GM23338 (cell line): ENCODE data around the gene MYDGF. TPM values are rescaled to one million over a fixed set of nuclear protein-coding genes. Genes with fewer than 3 reads are reported as not detected.

ENCODE experiments used
- ATAC-seq: fragments of 200-7000 bp; cut with Tn5 transposase; 3 replicates; pipeline ENCODE4 v1.9.1; 2020
- DNase-seq: peaks from one replicate; pipeline ENCODE4 v3.0.0-alpha.2; 2015; ENCODE audit warnings: low spot score
- H2AFZ ChIP-seq: fragments of 200-600 bp; sonication (generic); 2 replicates; pipeline ENCODE4 v1.8.0; 2016; ENCODE audit warnings: antibody characterized with exemption, mild to moderate bottlenecking, moderate library complexity
- H3F3A ChIP-seq: fragments of 200-600 bp; sonication (generic); replicated peaks from 2 replicates; pipeline ENCODE4 v1.8.0; 2017; ENCODE audit warnings: antibody characterized with exemption, mixed run types, low read depth
- H3K27ac ChIP-seq: fragments of 200-600 bp; sonication (generic); 2 replicates; pipeline ENCODE4 v1.6.1; 2016; ENCODE audit warnings: low read depth
- H3K27me3 ChIP-seq: fragments of 200-600 bp; sonication (generic); 2 replicates; pipeline ENCODE4 v1.8.0; 2016; ENCODE audit warnings: mild to moderate bottlenecking, mixed run types, moderate library complexity; ENCODE audit not compliant: insufficient read depth
- H3K36me3 ChIP-seq: fragments of 200-600 bp; sonication (generic); 2 replicates; pipeline ENCODE4 v1.8.0; 2016; ENCODE audit warnings: mild to moderate bottlenecking; ENCODE audit not compliant: insufficient read depth
- H3K4me1 ChIP-seq: fragments of 200-600 bp; sonication (generic); 2 replicates; pipeline ENCODE4 v1.8.0; 2016; ENCODE audit warnings: mild to moderate bottlenecking, moderate library complexity; ENCODE audit not compliant: insufficient read depth
- H3K4me2 ChIP-seq: fragments of 200-600 bp; sonication (generic); 2 replicates; pipeline ENCODE4 v1.7.1; 2017; ENCODE audit warnings: mixed run types
- H3K4me3 ChIP-seq: fragments of 200-600 bp; sonication (generic); 2 replicates; pipeline ENCODE4 v1.6.1; 2016; ENCODE audit warnings: mixed run types
- H3K79me2 ChIP-seq: fragments of 200-600 bp; sonication (generic); replicated peaks from 2 replicates; pipeline ENCODE4 v1.8.0; 2017; ENCODE audit warnings: mild to moderate bottlenecking; ENCODE audit not compliant: insufficient read depth
- H3K9me2 ChIP-seq: fragments of 200-600 bp; sonication (generic); 2 replicates; pipeline ENCODE4 v1.8.0; 2017; ENCODE audit not compliant: insufficient read depth
- H4K20me1 ChIP-seq: fragments of 200-600 bp; sonication (generic); replicated peaks from 2 replicates; pipeline ENCODE4 v1.8.0; 2017; ENCODE audit warnings: mild to moderate bottlenecking; ENCODE audit not compliant: insufficient read depth
- H3K27ac Mint-ChIP-seq: 2 replicates; pipeline ENCODE4 v1.8.0; 2020; ENCODE audit warnings: inconsistent platforms, mild to moderate bottlenecking, moderate library complexity, mixed read lengths
- H3K27me3 Mint-ChIP-seq: 3 replicates; pipeline ENCODE4 v1.8.0; 2022; ENCODE audit warnings: low read depth, mild to moderate bottlenecking, moderate library complexity, mixed read lengths, inconsistent platforms; ENCODE audit not compliant: insufficient read depth, poor library complexity
- H3K36me3 Mint-ChIP-seq: 3 replicates; pipeline ENCODE4 v1.8.0; 2021; ENCODE audit warnings: low read depth, mild to moderate bottlenecking, inconsistent platforms, moderate library complexity, mixed read lengths
- H3K4me1 Mint-ChIP-seq: 3 replicates; pipeline ENCODE4 v1.8.0; 2020; ENCODE audit warnings: mild to moderate bottlenecking, inconsistent platforms, mixed read lengths
- H3K4me3 Mint-ChIP-seq: 3 replicates; pipeline ENCODE4 v1.8.0; 2021; ENCODE audit warnings: moderate library complexity, mild to moderate bottlenecking, inconsistent platforms, mixed read lengths
- H3K9me3 Mint-ChIP-seq: 3 replicates; pipeline ENCODE4 v1.8.0; 2020; ENCODE audit warnings: moderate library complexity, mild to moderate bottlenecking, inconsistent platforms, mixed read lengths
- CREB1 ChIP-seq: fragments of 250-450 bp; sonication (Bioruptor Pico); IDR thresholded peaks from 2 replicates; pipeline ENCODE4 v1.5.0; 2020; ENCODE audit warnings: low read depth, mild to moderate bottlenecking, moderate library complexity
- CTCF ChIP-seq, 2 experiments: fragments of 200-600 bp in 1 of 2; sonication (generic) in 1 of 2; conservative IDR thresholded peaks; 2 replicates each; pipeline versions ENCODE4 v1.5.1 to v1.6.1; 2016 to 2017; ENCODE audit warnings: antibody characterized with exemption in 2 of 2, low read depth in 2 of 2, mild to moderate bottlenecking in 2 of 2, moderate library complexity in 1 of 2
- EZH2 ChIP-seq: fragments of 200-600 bp; sonication (generic); IDR thresholded peaks from one replicate; pipeline ENCODE4 v1.8.0; 2017; ENCODE audit warnings: antibody characterized with exemption, mild to moderate bottlenecking, low read depth; ENCODE audit not compliant: unreplicated experiment
- EZH2phosphoT487 ChIP-seq: fragments of 200-600 bp; sonication (generic); IDR thresholded peaks from one replicate; pipeline ENCODE4 v1.8.1; 2018; ENCODE audit warnings: antibody characterized with exemption; ENCODE audit not compliant: unreplicated experiment
- JUNB ChIP-seq: IDR thresholded peaks from one replicate; pipeline ENCODE4 v1.6.1; 2016; ENCODE audit warnings: antibody characterized with exemption; ENCODE audit not compliant: unreplicated experiment
- NANOG ChIP-seq: IDR thresholded peaks from 2 replicates; pipeline ENCODE4 v1.6.1; 2016; ENCODE audit warnings: antibody characterized with exemption, borderline replicate concordance
- POLR2AphosphoS5 ChIP-seq: IDR thresholded peaks from 2 replicates; pipeline ENCODE4 v1.6.1; 2016; ENCODE audit warnings: antibody characterized with exemption, low read depth
- STAT1 ChIP-seq: IDR thresholded peaks from one replicate; pipeline ENCODE4 v1.6.1; 2016; ENCODE audit warnings: antibody characterized with exemption; ENCODE audit not compliant: unreplicated experiment
- ZNF114 ChIP-seq: fragments of 250-450 bp; sonication (Bioruptor Pico); IDR thresholded peaks from 2 replicates; pipeline ENCODE4 v1.5.0; 2020; ENCODE audit warnings: mild to moderate bottlenecking, moderate library complexity
- ZNF331 ChIP-seq: fragments of 250-450 bp; sonication (Bioruptor Pico); IDR thresholded peaks from 2 replicates; pipeline ENCODE4 v1.5.0; 2020; ENCODE audit warnings: low read depth, mild to moderate bottlenecking, moderate library complexity
- ZNF462 ChIP-seq: fragments of 250-450 bp; sonication (Bioruptor Pico); IDR thresholded peaks from 2 replicates; pipeline ENCODE4 v1.5.0; 2020; ENCODE audit warnings: mild to moderate bottlenecking, moderate library complexity
- polyA plus RNA-seq: library from polyadenylated mRNA; unstranded; fragments of >200 nt; fragmentation: Nextera tagmentation; extraction: Ambion mirVana; gene quantifications from 2 replicates; pipeline ENCODE4 v1.2.1, GENCODE V29; 2016
- total RNA-seq: library from RNA; depleted of rRNA; stranded (reverse); fragments of >200 nt; shearing (Covaris generic); gene quantifications from 2 replicates; pipeline ENCODE4 v1.2.3, GENCODE V29; 2014
- TF ChIP-seq, protein P1 (sequence below): IDR thresholded peaks from 2 replicates; pipeline ENCODE4 v1.6.1; 2016; ENCODE audit warnings: antibody characterized with exemption
- TF ChIP-seq, protein P2 (sequence below): IDR thresholded peaks from one replicate; pipeline ENCODE4 v1.6.1; 2018; ENCODE audit warnings: antibody characterized with exemption; ENCODE audit not compliant: unreplicated experiment

Gene MYDGF
- total and polyA plus RNA-seq, 2 experiments from 2014 or later = 42.3 to 99.5 TPM

DNA sequence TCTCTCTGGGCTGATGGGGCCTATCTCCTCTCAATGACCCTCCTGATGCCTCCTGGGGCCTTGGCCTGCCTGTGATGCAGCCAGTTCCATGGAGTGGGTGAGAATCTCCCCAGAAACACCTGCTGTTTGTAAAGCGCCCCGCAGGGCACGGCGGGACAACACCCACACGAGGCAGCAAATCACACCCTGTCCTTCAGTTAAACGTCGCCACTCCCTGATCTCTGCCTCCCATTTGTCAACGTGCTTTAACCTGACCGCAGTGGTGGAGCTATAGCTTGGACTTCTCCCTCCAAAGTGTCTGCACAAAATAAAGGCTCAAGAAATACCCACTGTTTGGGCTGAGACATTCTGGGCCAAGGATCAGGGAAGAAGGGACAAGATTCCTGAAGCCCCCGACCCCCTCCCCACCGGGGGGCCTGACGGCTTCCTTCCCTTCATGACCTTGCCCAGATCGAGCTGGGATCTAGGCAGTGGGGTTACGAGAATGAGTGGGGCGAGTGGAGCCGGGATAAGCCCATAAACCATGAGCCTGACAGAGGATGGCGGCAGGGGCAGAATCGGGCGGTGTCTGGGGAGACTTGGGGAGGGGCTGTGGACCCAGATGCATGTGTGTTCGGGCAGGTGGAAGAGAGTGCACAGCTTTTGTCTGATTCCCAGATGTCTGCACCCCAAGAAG is 8.0 kb downstream of the MYDGF start:
- Mint-ChIP-seq H3K27me3 (peaks cover 3% of the 10 kb centered on the region), H3K27ac (no peak overlapping the region), H3K4me1 (no peaks in the 10 kb centered on the region), H3K9me3 (no peaks in the 10 kb centered on the region), H3K4me3 (no peak overlapping the region), H3K36me3 (peaks cover 13% of the 10 kb centered on the region)
- no peak for ATAC-seq
- Histone ChIP-seq H3F3A (no peaks in the 10 kb centered on the region), H3K27me3 (no peaks in the 10 kb centered on the region), H3K27ac (no peak overlapping the region), H2AFZ (no peak overlapping the region), H3K79me2 (no peaks in the 10 kb centered on the region), H3K4me2 (no peak overlapping the region), H3K36me3 (peaks cover 5% of the 10 kb centered on the region; the same call in 1 of the 2 replicates), H3K9me2 (no peaks in the 10 kb centered on the region), H3K4me1 (no peaks in the 10 kb centered on the region), H3K4me3 (no peak overlapping the region), H4K20me1 (peaks cover 3% of the 10 kb centered on the region; the same call in 1 of the 2 replicates)
- TF ChIP-seq JUNB = no peak
- TF ChIP-seq STAT1 = no peak
- TF ChIP-seq, protein P1, sequence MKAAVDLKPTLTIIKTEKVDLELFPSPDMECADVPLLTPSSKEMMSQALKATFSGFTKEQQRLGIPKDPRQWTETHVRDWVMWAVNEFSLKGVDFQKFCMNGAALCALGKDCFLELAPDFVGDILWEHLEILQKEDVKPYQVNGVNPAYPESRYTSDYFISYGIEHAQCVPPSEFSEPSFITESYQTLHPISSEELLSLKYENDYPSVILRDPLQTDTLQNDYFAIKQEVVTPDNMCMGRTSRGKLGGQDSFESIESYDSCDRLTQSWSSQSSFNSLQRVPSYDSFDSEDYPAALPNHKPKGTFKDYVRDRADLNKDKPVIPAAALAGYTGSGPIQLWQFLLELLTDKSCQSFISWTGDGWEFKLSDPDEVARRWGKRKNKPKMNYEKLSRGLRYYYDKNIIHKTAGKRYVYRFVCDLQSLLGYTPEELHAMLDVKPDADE = no peak
- no peak for TF ChIP-seq ZNF114
- TF ChIP-seq POLR2AphosphoS5 = no peak
- TF ChIP-seq CTCF (conservative IDR thresholded peaks at IDR 0.05; ENCODE audit: low read depth in 2 of 2) = no peak
- TF ChIP-seq EZH2 = no peak
- TF ChIP-seq ZNF462 = no peak
- TF ChIP-seq NANOG = no peak
- TF ChIP-seq, protein P2, sequence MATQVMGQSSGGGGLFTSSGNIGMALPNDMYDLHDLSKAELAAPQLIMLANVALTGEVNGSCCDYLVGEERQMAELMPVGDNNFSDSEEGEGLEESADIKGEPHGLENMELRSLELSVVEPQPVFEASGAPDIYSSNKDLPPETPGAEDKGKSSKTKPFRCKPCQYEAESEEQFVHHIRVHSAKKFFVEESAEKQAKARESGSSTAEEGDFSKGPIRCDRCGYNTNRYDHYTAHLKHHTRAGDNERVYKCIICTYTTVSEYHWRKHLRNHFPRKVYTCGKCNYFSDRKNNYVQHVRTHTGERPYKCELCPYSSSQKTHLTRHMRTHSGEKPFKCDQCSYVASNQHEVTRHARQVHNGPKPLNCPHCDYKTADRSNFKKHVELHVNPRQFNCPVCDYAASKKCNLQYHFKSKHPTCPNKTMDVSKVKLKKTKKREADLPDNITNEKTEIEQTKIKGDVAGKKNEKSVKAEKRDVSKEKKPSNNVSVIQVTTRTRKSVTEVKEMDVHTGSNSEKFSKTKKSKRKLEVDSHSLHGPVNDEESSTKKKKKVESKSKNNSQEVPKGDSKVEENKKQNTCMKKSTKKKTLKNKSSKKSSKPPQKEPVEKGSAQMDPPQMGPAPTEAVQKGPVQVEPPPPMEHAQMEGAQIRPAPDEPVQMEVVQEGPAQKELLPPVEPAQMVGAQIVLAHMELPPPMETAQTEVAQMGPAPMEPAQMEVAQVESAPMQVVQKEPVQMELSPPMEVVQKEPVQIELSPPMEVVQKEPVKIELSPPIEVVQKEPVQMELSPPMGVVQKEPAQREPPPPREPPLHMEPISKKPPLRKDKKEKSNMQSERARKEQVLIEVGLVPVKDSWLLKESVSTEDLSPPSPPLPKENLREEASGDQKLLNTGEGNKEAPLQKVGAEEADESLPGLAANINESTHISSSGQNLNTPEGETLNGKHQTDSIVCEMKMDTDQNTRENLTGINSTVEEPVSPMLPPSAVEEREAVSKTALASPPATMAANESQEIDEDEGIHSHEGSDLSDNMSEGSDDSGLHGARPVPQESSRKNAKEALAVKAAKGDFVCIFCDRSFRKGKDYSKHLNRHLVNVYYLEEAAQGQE = no peak
- no peak for TF ChIP-seq CREB1 (CRISPR knock-in tag)
- TF ChIP-seq ZNF331 (CRISPR knock-in tag) = no peak
- no peak for TF ChIP-seq EZH2phosphoT487
- DNase-seq = no peak
